B cell (primary cell): ENCODE results near the gene LEMD2. TPM values are rescaled to one million over a fixed set of nuclear protein-coding genes. Genes with fewer than 3 reads are reported as not detected.

Source experiments
- ATAC-seq: fragments of 200-7000 bp; cut with Tn5 transposase; one replicate; pipeline ENCODE4 v1.10.0; 2021; ENCODE audit warnings: low read depth, mild to moderate bottlenecking, moderate number of reproducible peaks, moderate library complexity
- CTCF ChIA-PET: fragments of 350-600 bp; sonication (Branson Sonifier 250); formaldehyde crosslinking; loops from one replicate; lab custom pipeline; 2021; ENCODE audit warnings: antibody characterized with exemption, inconsistent platforms; lab: Charles Lee
- POLR2A ChIA-PET: fragments of 350-600 bp; sonication (Branson Sonifier 250); formaldehyde crosslinking; loops from one replicate; lab custom pipeline; 2021; ENCODE audit warnings: antibody characterized with exemption; lab: Charles Lee
- DNase-seq: peaks from one replicate; pipeline ENCODE4 v3.0.0; 2013
- H2AFZ ChIP-seq: 2 replicates; pipeline ENCODE4 v1.6.1; 2012; ENCODE audit warnings: mild to moderate bottlenecking, low read depth, low read length; ENCODE audit not compliant: insufficient read depth, poor library complexity, severe bottlenecking
- H3K27ac ChIP-seq, 2 donors: 1 replicate in 1 of 2; 2 replicates in 1 of 2; pipeline ENCODE4 v1.5.1; 2012 to 2013; ENCODE audit warnings: low read length in 2 of 2, mild to moderate bottlenecking in 2 of 2, moderate library complexity in 1 of 2
- H3K27me3 ChIP-seq, 4 experiments: fragments of 200-600 bp in 1 of 4; sonication (generic) in 1 of 4; replicated peaks in 1 of 4; 1 replicate in 2 of 4; 2 replicates in 2 of 4; pipeline versions ENCODE4 v1.6.1 to v1.7.0; 2013 to 2016; ENCODE audit warnings: low read length in 3 of 4, mild to moderate bottlenecking in 2 of 4, mixed read lengths in 1 of 4, moderate library complexity in 1 of 4; ENCODE audit not compliant: insufficient read depth in 4 of 4, control insufficient read depth in 3 of 4; ENCODE audit errors: control extremely low read depth in 1 of 4
- H3K36me3 ChIP-seq, 2 experiments: replicated peaks in 1 of 2; 1 replicate in 1 of 2; 2 replicates in 1 of 2; pipeline versions ENCODE4 v1.6.1 to v1.7.1; 2013; ENCODE audit warnings: low read length in 1 of 2; ENCODE audit not compliant: insufficient read depth in 2 of 2, control insufficient read depth in 1 of 2; ENCODE audit errors: control extremely low read depth in 1 of 2, extremely low read depth in 1 of 2
- H3K4me1 ChIP-seq, 2 donors: fragments of 200-600 bp in 1 of 2; sonication (generic) in 1 of 2; 1 replicate in 1 of 2; 2 replicates in 1 of 2; pipeline versions ENCODE4 v1.5.1 to v1.6.1; 2013 to 2017; ENCODE audit warnings: low read length in 2 of 2; ENCODE audit not compliant: control insufficient read depth in 2 of 2, insufficient read depth in 2 of 2
- H3K4me2 ChIP-seq: replicated peaks from 2 replicates; pipeline ENCODE3; 2012; ENCODE audit warnings: mild to moderate bottlenecking, low read depth, low read length; ENCODE audit not compliant: poor library complexity, severe bottlenecking
- H3K4me3 ChIP-seq, 5 experiments: fragments of 200-600 bp in 1 of 5; sonication (generic) in 1 of 5; 1 replicate in 3 of 5; 2 replicates in 2 of 5; pipeline versions ENCODE4 v1.5.1 to v1.7.0; 2011 to 2016; ENCODE audit warnings: low read length in 4 of 5, mild to moderate bottlenecking in 4 of 5, low read depth in 2 of 5, control low read depth in 1 of 5, moderate library complexity in 1 of 5; ENCODE audit not compliant: insufficient read depth in 1 of 5; ENCODE audit errors: control extremely low read depth in 1 of 5, extremely low read depth in 1 of 5
- H3K79me2 ChIP-seq: fragments of 200-600 bp; sonication (generic); one replicate; pipeline ENCODE4 v1.6.0; 2016; ENCODE audit warnings: low read length; ENCODE audit not compliant: control insufficient read depth, insufficient read depth
- H3K9ac ChIP-seq: fragments of 200-600 bp; sonication (generic); 2 replicates; pipeline ENCODE4 v1.6.1; 2017; ENCODE audit warnings: mild to moderate bottlenecking, low read length, moderate library complexity
- H3K9me3 ChIP-seq, 3 donors: one replicate each; pipeline versions ENCODE4 v1.6.1 to v1.7.1; 2013; ENCODE audit warnings: low read length in 2 of 3; ENCODE audit not compliant: control insufficient read depth in 2 of 3, insufficient read depth in 1 of 3; ENCODE audit errors: control extremely low read depth in 1 of 3
- H4K20me1 ChIP-seq: 2 replicates; pipeline ENCODE4 v1.6.0; 2012; ENCODE audit warnings: mild to moderate bottlenecking, low read length; ENCODE audit not compliant: insufficient read depth, control insufficient read depth, poor library complexity, severe bottlenecking
- H3K27ac Mint-ChIP-seq: one replicate; pipeline ENCODE4 v1.8.0; 2021; ENCODE audit warnings: mixed read lengths
- H3K27me3 Mint-ChIP-seq: one replicate; pipeline ENCODE4 v1.8.0; 2021; ENCODE audit warnings: mixed read lengths
- H3K4me1 Mint-ChIP-seq: one replicate; pipeline ENCODE4 v1.8.0; 2021; ENCODE audit warnings: mixed read lengths
- H3K4me3 Mint-ChIP-seq: one replicate; pipeline ENCODE4 v1.8.0; 2021; ENCODE audit warnings: mixed read lengths
- H3K9me3 Mint-ChIP-seq: one replicate; pipeline ENCODE4 v1.8.0; 2022; ENCODE audit warnings: mixed read lengths; ENCODE audit not compliant: insufficient read depth
- CTCF ChIP-seq: fragments of 200-600 bp; IDR thresholded peaks from one replicate; pipeline ENCODE4 v1.8.0; 2022; ENCODE audit warnings: antibody characterized with exemption, mild to moderate bottlenecking
- EZH2 ChIP-seq: IDR thresholded peaks from 2 replicates; pipeline ENCODE4 v1.6.1; 2012; ENCODE audit warnings: borderline replicate concordance, low read depth, mild to moderate bottlenecking, moderate library complexity, low read length; ENCODE audit not compliant: insufficient read depth, poor library complexity, severe bottlenecking
- WGBS: methylation state at CpG from one replicate; pipeline ENCODE4 v1.1.5; 2013; ENCODE audit warnings: missing lambda C conversion rate; ENCODE audit not compliant: insufficient coverage; 5-methylcytosine and 5-hydroxymethylcytosine counted together
- intact Hi-C: fragments of 100-400 bp; cut with micrococcal nuclease; formaldehyde crosslinking; loops from one replicate; pipeline ENCODE4 v1.10.0; 2022
- polyA plus RNA-seq: library from polyadenylated mRNA; depleted of rRNA; stranded (reverse); fragments of >200 nt; gene quantifications from 2 replicates; pipeline ENCODE4 v1.2.3, GENCODE V29; 2012
- total RNA-seq, 2 donors: library from RNA; stranded (reverse); fragments of 120-200 nt in 1 of 2; gene quantifications; 1 replicate in 1 of 2; 2 replicates in 1 of 2; pipeline versions ENCODE4 v1.2.3 to v1.2.4, GENCODE V29; 2013 to 2022

Gene LEMD2
- total and polyA plus RNA-seq, 2 donors (not counting 1 experiment from before 2014, with no cell fraction given), result 58.7 to 113 TPM

GRCh38 chr6:33813990-33814985, 25.4 kb upstream of the LEMD2 start:
- Histone ChIP-seq H4K20me1 (no peaks in the 10 kb centered on the region), H3K4me1 (no peaks in the 10 kb centered on the region), H3K79me2 (no peaks in the 10 kb centered on the region), H3K36me3 (no peaks in the 10 kb centered on the region), H3K27ac (no peak overlapping the region), H2AFZ (no peak overlapping the region), H3K4me2 (no peak overlapping the region), H3K27me3 (peaks cover 0 to 44% (median 8%) of the 10 kb centered on the region in 4 experiments), H3K4me3 (no peak overlapping the region), H3K9me3 (peaks cover 0 to 6% (median 0%) of the 10 kb centered on the region in 3 donors), H3K9ac (no peak overlapping the region)
- intact Hi-C loops, result no loop called here
- Mint-ChIP-seq H3K4me1 (no peaks in the 10 kb centered on the region), H3K4me3 (no peak overlapping the region), H3K9me3 (no peaks in the 10 kb centered on the region), H3K27me3 (peaks cover 59% of the 10 kb centered on the region), H3K27ac (no peak overlapping the region)
- CTCF ChIA-PET, result no interaction called here
- 76% methylated on average over 11 of the region's 19 CpGs for WGBS
- no peak for TF ChIP-seq CTCF
- TF ChIP-seq EZH2, result no peak
- POLR2A ChIA-PET, result no interaction called here
- ATAC-seq, result no peak
- DNase-seq, result no peak
